Measurements from ENCODE around the gene CEP164. TPM values are rescaled to one million over a fixed set of nuclear protein-coding genes. Genes with fewer than 3 reads are reported as not detected.

Gene CEP164
- total RNA-seq, 4 donors from 2014 or later, result 3.4 to 9.2 (median 5.8) TPM

GRCh38 chr11:117309310-117309709 is 18.3 kb upstream of the CEP164 start:
- H3K27me3 ChIP-seq, result no peaks in the 10 kb centered on the region
- ATAC-seq, result no peak
- no peaks in the 10 kb centered on the region for H3K36me3 ChIP-seq
- no peaks in the 10 kb centered on the region for H3K9me3 ChIP-seq
- H3K4me1 ChIP-seq, result peaks cover 0 to 6% of the 10 kb centered on the region in 2 donors
- H3K27ac ChIP-seq, result no peak overlapping the region
- in situ Hi-C loops (cut with MboI; ENCODE audit: low sequenced_read_pairs in 4 of 4), result no loop called here
- TF ChIP-seq POLR2A (IDR thresholded peaks at IDR 0.05) (no peak), CTCF (IDR thresholded peaks at IDR 0.05 in 4 of 5, conservative IDR thresholded peaks at IDR 0.05 in 1 of 5) (no peak)
- intact Hi-C loops (cut with DNase I; ENCODE audit: low total_unique reads), result no loop called here
- no peak overlapping the region for H3K4me3 ChIP-seq
- no peak for DNase-seq

- intact Hi-C loops (cut with DNase I; ENCODE audit: low total_unique reads) (no loop called here), in situ Hi-C loops (cut with MboI; ENCODE audit: low sequenced_read_pairs in 4 of 4) (loop anchor here in 1 of 4 donors (10.0 kb wide), 1 partner anchor 68 kb away; no protein-coding TSS in a partner anchor)
- no peak for DNase-seq
- Histone ChIP-seq H3K27ac (no peak overlapping the region), H3K9me3 (no peaks in the 10 kb centered on the region), H3K4me3 (no peak overlapping the region), H3K36me3 (no peaks in the 10 kb centered on the region), H3K4me1 (peaks cover 16 to 22% of the 10 kb centered on the region in 2 donors), H3K27me3 (no peaks in the 10 kb centered on the region)
- TF ChIP-seq POLR2A (IDR thresholded peaks at IDR 0.05) (no peak), CTCF (IDR thresholded peaks at IDR 0.05 in 4 of 5, conservative IDR thresholded peaks at IDR 0.05 in 1 of 5) (no peak)
- ATAC-seq, result no peak
Observed at GRCh38 chr11:117313091-117313490, 14.6 kb upstream of the CEP164 start.

GRCh38 chr11:117313828-117314768 is 13.6 kb upstream of the CEP164 start:
- Histone ChIP-seq H3K36me3 (no peaks in the 10 kb centered on the region), H3K27me3 (no peaks in the 10 kb centered on the region), H3K27ac (no peak overlapping the region), H3K9me3 (no peaks in the 10 kb centered on the region), H3K4me3 (peak overlapping the region in 2 of 4 donors; percentile 76 to 80), H3K4me1 (peaks cover 16 to 22% of the 10 kb centered on the region in 2 donors)
- no peak for DNase-seq
- in situ Hi-C loops (cut with MboI; ENCODE audit: low sequenced_read_pairs in 4 of 4), result loop anchor here in 1 of 4 donors (10.0 kb wide), 1 partner anchor 69 kb away; no protein-coding TSS in a partner anchor
- no peak for ATAC-seq
- no peak for TF ChIP-seq POLR2A (IDR thresholded peaks at IDR 0.05)
- no peak for TF ChIP-seq CTCF (IDR thresholded peaks at IDR 0.05 in 4 of 5, conservative IDR thresholded peaks at IDR 0.05 in 1 of 5)
- intact Hi-C loops (cut with DNase I; ENCODE audit: low total_unique reads), result no loop called here

DNA sequence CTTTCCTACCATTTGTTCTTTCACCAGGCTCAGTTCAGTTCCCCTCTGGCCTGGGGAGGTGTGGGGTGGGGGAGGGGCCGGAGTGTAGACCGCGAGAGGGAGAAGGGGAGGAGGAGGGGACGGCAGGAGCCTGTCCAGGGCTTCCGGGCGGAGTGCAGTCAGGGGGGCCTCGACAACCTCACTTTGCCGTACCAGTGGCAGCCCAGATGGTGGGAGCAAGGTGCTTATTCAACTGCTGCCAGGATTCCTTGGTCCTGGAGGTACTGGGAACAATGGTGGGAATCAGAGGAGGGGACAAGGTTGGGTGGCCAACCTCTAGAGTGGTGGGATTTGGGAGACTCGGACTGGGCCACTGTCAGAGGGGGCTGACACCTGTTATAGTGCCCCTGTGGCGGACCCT is 12.8 kb upstream of the CEP164 start:
- in situ Hi-C loops (cut with MboI; ENCODE audit: low sequenced_read_pairs in 4 of 4), result loop anchor here in 1 of 4 donors (10.0 kb wide), 1 partner anchor 70 kb away; no protein-coding TSS in a partner anchor
- no peaks in the 10 kb centered on the region for H3K27me3 ChIP-seq
- TF ChIP-seq CTCF (IDR thresholded peaks at IDR 0.05 in 4 of 5, conservative IDR thresholded peaks at IDR 0.05 in 1 of 5) (no peak), POLR2A (IDR thresholded peaks at IDR 0.05) (no peak)
- no peak for DNase-seq
- ATAC-seq, result no peak
- intact Hi-C loops (cut with DNase I; ENCODE audit: low total_unique reads), result no loop called here
- no peaks in the 10 kb centered on the region for H3K36me3 ChIP-seq
- peaks cover 16 to 22% of the 10 kb centered on the region in 2 donors for H3K4me1 ChIP-seq
- no peak overlapping the region for H3K27ac ChIP-seq
- peak overlapping the region; percentile 62 to 94 (median 78) for H3K4me3 ChIP-seq
- no peaks in the 10 kb centered on the region for H3K9me3 ChIP-seq

All from gastrocnemius medialis (tissue), 4 donors.